Adrenal gland (tissue), 12 donors: ENCODE data around the gene HS2ST1. TPM values are rescaled to one million over a fixed set of nuclear protein-coding genes. Genes with fewer than 3 reads are reported as not detected.

Source experiments
- DNase-seq, 7 donors: peaks; one replicate each; pipeline ENCODE4 v3.0.0-alpha.2; 2019 to 2020
- H3K27ac ChIP-seq, 5 donors: fragments of 200-600 bp; sonication (generic) in 4 of 5; 1 replicate in 3 of 5; 2 replicates in 2 of 5; pipeline versions ENCODE4 v1.5.1 to v1.8.0; 2016 to 2020; ENCODE audit warnings: mild to moderate bottlenecking in 1 of 5
- H3K27me3 ChIP-seq: fragments of 200-600 bp; 2 replicates; pipeline ENCODE4 v1.8.0; 2021
- H3K36me3 ChIP-seq, 2 donors: fragments of 200-600 bp; replicated peaks in 1 of 2; 1 replicate in 1 of 2; 2 replicates in 1 of 2; pipeline versions ENCODE4 v1.5.1 to v1.8.0; 2018 to 2022
- H3K4me1 ChIP-seq, 2 donors: fragments of 200-600 bp; replicated peaks in 1 of 2; 1 replicate in 1 of 2; 2 replicates in 1 of 2; pipeline versions ENCODE4 v1.5.1 to v1.8.0; 2018 to 2021
- H3K4me3 ChIP-seq, 4 donors: fragments of 200-600 bp; sonication (generic) in 3 of 4; one replicate each; pipeline ENCODE4 v1.5.1; 2016 to 2018
- H3K9me3 ChIP-seq, 3 donors: fragments of 200-600 bp; sonication (generic) in 1 of 3; replicated peaks in 1 of 3; 1 replicate in 2 of 3; 2 replicates in 1 of 3; pipeline versions ENCODE4 v1.5.1 to v1.8.0; 2016 to 2021
- CTCF ChIP-seq, 6 experiments: fragments of 450-650 bp in 4 of 6; fragments of 200-600 bp in 2 of 6; sonication (generic) in 1 of 6; IDR thresholded peaks; 1 replicate in 5 of 6; 2 replicates in 1 of 6; pipeline versions ENCODE4 v1.5.1 to v1.8.0; 2016 to 2021; ENCODE audit warnings: antibody characterized with exemption in 6 of 6, mild to moderate bottlenecking in 2 of 6, moderate library complexity in 1 of 6
- POLR2A ChIP-seq, 2 donors: fragments of 450-650 bp; IDR thresholded peaks; one replicate each; pipeline ENCODE4 v1.6.1; 2017; ENCODE audit warnings: antibody characterized with exemption in 2 of 2, mild to moderate bottlenecking in 2 of 2, moderate library complexity in 1 of 2
- WGBS, 4 donors: extraction: QIAGEN DNeasy Blood & Tissue Kit in 2 of 4; methylation state at CpG; one replicate each; pipeline versions ENCODE4 v1.1.5 to v1.1.7; 2013 to 2017; 5-methylcytosine and 5-hydroxymethylcytosine counted together
- intact Hi-C, 2 donors: fragments of 100-400 bp; cut with DNase I; formaldehyde crosslinking; loops; one replicate each; pipeline versions ENCODE4 v1.14.1 to v1.15.0; 2022 to 2023
- polyA plus RNA-seq, 3 donors: library from polyadenylated mRNA; stranded (reverse); fragments of 200-250 nt in 2 of 3; fragments of 350-450 nt in 1 of 3; fragmentation: Illumina TruSeq in 1 of 3; extraction: RNeasy Lipid Tissue Mini Kit (QIAGEN cat#74804) in 1 of 3; gene quantifications; one replicate each; pipeline ENCODE4 v1.2.3, GENCODE V29; 2013 to 2014
- total RNA-seq, 9 donors: library from RNA; depleted of rRNA in 4 of 9; stranded (reverse); fragments of >200 nt in 4 of 9; fragments of 120-200 nt in 1 of 9; fragmentation: NEBNext Ultra II Directional in 1 of 9; extraction: Animal tissue kit (Norgen Biotek cat#: 25700) in 1 of 9; gene quantifications; one replicate each; pipeline versions ENCODE4 v1.1.0 to v1.2.4, GENCODE V29; 2013 to 2023
- donor health status: healthy with polysubstance abuse.
- donor health status: Bipolar disorder and iron deficiency.
- donor health status: DM: yes; HTN: yes; CAD: no.
- donor health status: DM: no; HTN: no; CAD: no.
- donor health status: DM: no; HTN: no; CAD: no.
- donor health status: DM: yes; HTN: yes; CAD: no.

Gene HS2ST1
- total and polyA plus RNA-seq, 12 donors = 11.2 to 131 (median 46.5) TPM

DNA sequence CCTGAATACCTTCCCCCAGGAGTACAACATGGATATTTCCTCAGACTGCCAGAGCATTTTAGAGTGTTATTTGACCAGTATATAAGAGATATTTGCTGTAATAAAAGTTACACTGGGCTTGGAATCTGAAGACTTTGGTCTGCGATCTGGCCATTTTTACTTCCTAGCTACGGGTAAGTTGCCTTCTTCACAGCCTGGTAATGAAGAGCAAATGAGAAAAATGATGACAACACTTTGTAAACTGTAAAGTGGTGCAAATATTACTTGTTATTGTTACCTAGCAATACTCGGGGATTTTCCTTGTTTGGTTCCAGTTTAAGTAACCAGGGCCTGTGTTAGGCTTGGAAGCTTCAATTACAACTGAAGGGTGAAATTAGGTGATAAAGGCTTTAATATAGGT lies 233.4 kb downstream of the HS2ST1 start:
- Histone ChIP-seq H3K4me3 (no peak overlapping the region), H3K4me1 (peaks cover 0 to 9% of the 10 kb centered on the region in 2 donors), H3K36me3 (no peaks in the 10 kb centered on the region), H3K9me3 (no peaks in the 10 kb centered on the region), H3K27me3 (no peaks in the 10 kb centered on the region), H3K27ac (no peak overlapping the region)
- intact Hi-C loops = loop anchor here in 1 of 2 donors (10.0 kb wide), 1 partner anchor 797 kb away; no protein-coding TSS in a partner anchor
- TF ChIP-seq POLR2A (IDR thresholded peaks at IDR 0.05) = no peak
- no peak for TF ChIP-seq CTCF (IDR thresholded peaks at IDR 0.05)
- DNase-seq = no peak
- 57 to 77% (median 63%) methylated on average over 3 of the region's 3 CpGs for WGBS, 4 donors

DNA sequence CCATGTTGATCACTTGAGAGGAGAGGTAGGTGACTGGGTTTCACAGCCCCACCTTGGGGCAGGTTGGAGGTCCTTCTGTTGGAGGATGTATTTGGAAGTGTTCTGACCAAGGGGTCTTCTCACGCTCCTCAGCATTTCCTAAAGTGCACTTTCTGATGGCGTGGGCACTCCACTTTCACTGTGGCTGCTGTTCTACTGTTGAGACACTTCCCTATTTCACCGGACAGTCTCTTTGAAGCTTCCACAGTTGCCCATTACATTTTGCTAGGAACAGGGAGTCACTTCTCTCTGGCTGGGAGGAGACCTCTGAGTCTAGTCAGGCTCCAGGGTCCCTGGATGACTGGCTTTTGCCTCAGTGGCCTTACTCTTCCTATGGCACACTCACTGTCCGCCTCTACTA lies 234.2 kb downstream of the HS2ST1 start:
- intact Hi-C loops = loop anchor here in 1 of 2 donors (10.0 kb wide), 1 partner anchor 796 kb away; no protein-coding TSS in a partner anchor
- H3K27ac ChIP-seq = no peak overlapping the region
- H3K36me3 ChIP-seq = no peaks in the 10 kb centered on the region
- H3K9me3 ChIP-seq = no peaks in the 10 kb centered on the region
- no peak for TF ChIP-seq POLR2A (IDR thresholded peaks at IDR 0.05)
- no peak for TF ChIP-seq CTCF (IDR thresholded peaks at IDR 0.05)
- no peak overlapping the region for H3K4me3 ChIP-seq
- no peak for DNase-seq
- H3K4me1 ChIP-seq = peaks cover 0 to 9% of the 10 kb centered on the region in 2 donors
- H3K27me3 ChIP-seq = no peaks in the 10 kb centered on the region
- 80 to 91% (median 89%) methylated on average over 4 of the region's 4 CpGs for WGBS, 4 donors

DNA sequence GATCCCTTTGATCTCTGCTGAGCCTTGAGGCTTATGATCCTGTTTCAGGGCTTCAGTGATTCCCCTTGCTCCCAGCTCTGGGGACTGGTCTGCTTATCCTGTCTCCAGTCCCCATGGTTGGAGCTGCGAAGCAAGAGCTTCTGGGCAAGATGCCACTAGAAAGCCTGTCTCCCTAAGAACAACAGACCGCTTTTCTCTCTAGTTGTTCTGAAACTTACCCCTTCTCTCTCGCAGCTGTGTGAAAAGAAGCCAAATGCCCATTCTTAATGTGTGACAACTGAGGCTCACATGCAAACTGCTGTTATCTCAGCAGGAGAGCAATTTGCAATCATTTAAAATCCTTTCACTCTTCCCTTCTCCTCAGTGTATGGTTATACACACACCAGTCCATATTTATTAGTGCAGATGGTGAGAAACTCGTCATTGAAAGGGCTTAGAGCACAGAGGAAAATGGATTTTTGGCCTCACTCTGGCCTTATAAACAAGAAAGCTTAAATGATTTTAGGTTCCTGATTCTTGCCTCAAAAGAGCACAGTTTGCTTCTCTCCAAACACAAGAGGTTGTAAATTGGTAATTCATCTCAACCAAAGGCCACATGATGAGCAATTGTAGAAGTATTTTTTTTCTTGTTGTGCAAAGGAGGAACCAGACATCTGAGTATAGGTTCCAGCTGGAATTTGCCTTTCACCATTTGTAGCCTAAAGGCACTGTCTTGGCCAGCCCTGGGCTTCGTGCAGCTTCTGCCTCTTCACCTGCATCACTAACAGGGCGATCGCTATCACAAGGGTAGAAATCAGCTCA lies 235.0 kb downstream of the HS2ST1 start:
- TF ChIP-seq CTCF (IDR thresholded peaks at IDR 0.05) = no peak
- TF ChIP-seq POLR2A (IDR thresholded peaks at IDR 0.05) = no peak
- Histone ChIP-seq H3K4me1 (peaks cover 0 to 9% of the 10 kb centered on the region in 2 donors), H3K9me3 (no peaks in the 10 kb centered on the region), H3K4me3 (no peak overlapping the region), H3K27ac (peak overlapping the region in 1 of 5 donors; percentile 12), H3K27me3 (no peaks in the 10 kb centered on the region), H3K36me3 (no peaks in the 10 kb centered on the region)
- DNase-seq = no peak
- intact Hi-C loops = loop anchor here in 1 of 2 donors (10.0 kb wide), 1 partner anchor 795 kb away; no protein-coding TSS in a partner anchor
- WGBS, 4 donors = 80 to 88% (median 81%) methylated on average over 7 of the region's 7 CpGs

DNA sequence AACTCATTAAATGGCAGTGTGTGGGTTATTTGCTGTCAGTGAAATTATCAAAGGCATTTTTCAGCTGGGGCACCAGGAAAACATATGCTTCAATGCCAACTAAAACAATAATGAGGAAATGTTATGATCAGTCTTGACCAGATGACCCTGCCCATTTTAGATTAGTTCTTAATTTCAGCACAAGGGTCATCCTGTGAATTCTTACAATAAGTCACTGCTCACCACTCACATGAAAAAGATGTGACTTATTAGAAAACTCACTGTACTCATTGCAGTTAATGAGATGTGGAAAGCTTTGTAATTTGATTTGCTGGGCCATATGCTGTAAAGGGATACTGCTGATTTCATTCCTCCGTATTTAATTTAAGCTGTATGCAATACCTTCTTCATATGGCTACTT lies 235.7 kb downstream of the HS2ST1 start:
- WGBS, 4 donors = 73 to 91% (median 87%) methylated on average over 1 of the region's 1 CpG
- Histone ChIP-seq H3K36me3 (no peaks in the 10 kb centered on the region), H3K9me3 (no peaks in the 10 kb centered on the region), H3K4me1 (peaks cover 0 to 9% of the 10 kb centered on the region in 2 donors), H3K4me3 (no peak overlapping the region), H3K27me3 (no peaks in the 10 kb centered on the region), H3K27ac (no peak overlapping the region)
- intact Hi-C loops = no loop called here
- DNase-seq = no peak
- TF ChIP-seq POLR2A (IDR thresholded peaks at IDR 0.05) (no peak), CTCF (IDR thresholded peaks at IDR 0.05) (no peak)
